Measurements from ENCODE around the gene WNT2. TPM values are rescaled to one million over a fixed set of nuclear protein-coding genes. Genes with fewer than 3 reads are reported as not detected.

WNT2 gene
- total RNA-seq, 4 donors from 2014 or later = not detected

DNA sequence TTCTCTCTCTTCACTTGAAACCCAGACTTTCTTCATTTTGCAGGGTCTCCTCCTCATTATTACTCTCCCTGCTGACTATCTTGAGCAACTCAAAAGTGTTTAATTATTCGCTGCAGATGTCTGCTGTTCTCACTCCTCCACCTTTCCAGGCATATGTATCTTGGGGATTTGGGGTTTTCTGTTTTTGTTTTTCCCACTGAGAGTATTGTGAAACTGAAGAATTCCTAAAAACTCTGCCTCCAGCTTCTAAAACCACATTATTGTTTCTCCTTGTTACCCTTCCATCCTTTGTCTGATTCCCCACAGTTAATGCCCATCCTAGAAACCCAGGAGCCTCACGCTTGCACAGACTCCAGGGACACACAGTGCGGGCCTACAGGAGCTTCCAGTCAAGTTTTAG is 51.3 kb downstream of the WNT2 start:
- H3K36me3 ChIP-seq = no peaks in the 10 kb centered on the region
- DNase-seq = no peak
- no peaks in the 10 kb centered on the region for H3K4me1 ChIP-seq
- no peak for TF ChIP-seq POLR2A (IDR thresholded peaks at IDR 0.05)
- TF ChIP-seq, protein P1, sequence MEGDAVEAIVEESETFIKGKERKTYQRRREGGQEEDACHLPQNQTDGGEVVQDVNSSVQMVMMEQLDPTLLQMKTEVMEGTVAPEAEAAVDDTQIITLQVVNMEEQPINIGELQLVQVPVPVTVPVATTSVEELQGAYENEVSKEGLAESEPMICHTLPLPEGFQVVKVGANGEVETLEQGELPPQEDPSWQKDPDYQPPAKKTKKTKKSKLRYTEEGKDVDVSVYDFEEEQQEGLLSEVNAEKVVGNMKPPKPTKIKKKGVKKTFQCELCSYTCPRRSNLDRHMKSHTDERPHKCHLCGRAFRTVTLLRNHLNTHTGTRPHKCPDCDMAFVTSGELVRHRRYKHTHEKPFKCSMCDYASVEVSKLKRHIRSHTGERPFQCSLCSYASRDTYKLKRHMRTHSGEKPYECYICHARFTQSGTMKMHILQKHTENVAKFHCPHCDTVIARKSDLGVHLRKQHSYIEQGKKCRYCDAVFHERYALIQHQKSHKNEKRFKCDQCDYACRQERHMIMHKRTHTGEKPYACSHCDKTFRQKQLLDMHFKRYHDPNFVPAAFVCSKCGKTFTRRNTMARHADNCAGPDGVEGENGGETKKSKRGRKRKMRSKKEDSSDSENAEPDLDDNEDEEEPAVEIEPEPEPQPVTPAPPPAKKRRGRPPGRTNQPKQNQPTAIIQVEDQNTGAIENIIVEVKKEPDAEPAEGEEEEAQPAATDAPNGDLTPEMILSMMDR (IDR thresholded peaks at IDR 0.05) = no peak
- no peak overlapping the region for H3K4me3 ChIP-seq
- no peak overlapping the region for H3K27ac ChIP-seq
- H3K27me3 ChIP-seq = no peaks in the 10 kb centered on the region
- H3K9me3 ChIP-seq = no peaks in the 10 kb centered on the region

DNA sequence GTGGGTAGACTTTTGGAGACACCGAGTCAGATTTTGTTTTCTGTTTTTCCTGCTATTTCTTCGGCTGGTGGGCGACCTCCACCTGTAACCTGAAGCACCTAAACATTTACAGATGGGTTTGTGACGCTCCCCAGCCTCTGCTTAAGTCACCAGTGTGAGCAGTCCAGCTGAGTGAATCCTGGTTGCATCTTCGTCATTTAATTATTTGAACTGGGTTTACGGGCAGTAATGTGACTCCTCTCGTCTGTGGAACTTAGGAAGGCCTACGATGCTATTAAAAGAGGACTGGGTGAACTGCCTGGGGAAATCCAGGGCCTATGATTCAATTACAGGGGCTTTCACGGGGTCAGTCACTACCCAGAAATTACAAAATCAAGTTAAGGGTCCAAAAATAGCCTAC is 52.5 kb downstream of the WNT2 start:
- DNase-seq = no peak
- TF ChIP-seq POLR2A (IDR thresholded peaks at IDR 0.05) = no peak
- TF ChIP-seq, protein P1 (IDR thresholded peaks at IDR 0.05) = no peak
- Histone ChIP-seq H3K27ac (no peak overlapping the region), H3K36me3 (no peaks in the 10 kb centered on the region), H3K4me3 (no peak overlapping the region), H3K27me3 (no peaks in the 10 kb centered on the region), H3K9me3 (peaks cover 0 to 3% (median 0%) of the 10 kb centered on the region in 4 donors), H3K4me1 (no peaks in the 10 kb centered on the region)

DNA sequence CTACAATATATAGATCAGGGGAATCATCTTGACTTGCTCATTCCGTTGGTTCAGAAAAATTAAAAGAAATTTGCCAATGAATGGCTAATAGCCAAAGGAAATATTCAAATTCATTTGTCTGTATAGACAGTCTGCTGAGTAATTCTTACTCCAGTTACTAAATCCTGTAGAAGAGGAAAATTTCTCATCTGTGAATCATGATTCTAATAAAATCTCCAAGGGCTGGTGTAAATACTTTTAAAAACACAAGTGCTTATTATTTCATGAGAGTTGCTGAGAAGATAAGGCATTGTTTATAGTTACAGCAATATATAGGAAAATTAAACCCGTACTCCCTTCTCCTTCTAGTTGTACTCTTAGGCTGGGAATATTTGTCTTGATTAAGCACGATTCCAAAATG is 53.0 kb downstream of the WNT2 start:
- Histone ChIP-seq H3K27me3 (no peaks in the 10 kb centered on the region), H3K27ac (no peak overlapping the region), H3K4me3 (no peak overlapping the region), H3K36me3 (no peaks in the 10 kb centered on the region), H3K9me3 (peaks cover 0 to 3% (median 0%) of the 10 kb centered on the region in 4 donors), H3K4me1 (no peaks in the 10 kb centered on the region)
- no peak for DNase-seq
- TF ChIP-seq, protein P1 (IDR thresholded peaks at IDR 0.05) = no peak
- no peak for TF ChIP-seq POLR2A (IDR thresholded peaks at IDR 0.05)

DNA sequence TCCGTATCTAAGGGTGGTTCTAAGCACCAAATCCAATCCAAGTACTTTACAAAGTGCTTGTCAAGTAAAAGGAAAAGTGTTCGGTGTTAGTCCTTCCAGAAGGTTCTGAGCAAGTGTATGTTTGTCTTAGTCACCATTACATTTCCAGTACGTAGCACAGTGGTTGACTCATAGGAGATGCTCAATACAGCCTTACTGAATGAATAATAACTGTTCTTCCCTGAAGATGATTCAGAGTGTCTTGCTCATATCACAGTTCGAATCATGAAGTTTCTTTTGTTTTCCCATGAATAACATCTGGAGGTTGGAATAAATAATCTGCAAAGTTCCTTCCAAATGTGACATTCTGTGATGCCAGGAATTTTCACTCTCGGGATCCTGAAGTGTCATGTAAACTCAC is 53.4 kb downstream of the WNT2 start:
- H3K9me3 ChIP-seq = peaks cover 0 to 3% (median 0%) of the 10 kb centered on the region in 4 donors
- no peaks in the 10 kb centered on the region for H3K27me3 ChIP-seq
- no peak for TF ChIP-seq POLR2A (IDR thresholded peaks at IDR 0.05)
- TF ChIP-seq, protein P1 (IDR thresholded peaks at IDR 0.05) = no peak
- no peaks in the 10 kb centered on the region for H3K36me3 ChIP-seq
- DNase-seq = no peak
- H3K4me1 ChIP-seq = no peaks in the 10 kb centered on the region
- no peak overlapping the region for H3K27ac ChIP-seq
- H3K4me3 ChIP-seq = no peak overlapping the region

DNA sequence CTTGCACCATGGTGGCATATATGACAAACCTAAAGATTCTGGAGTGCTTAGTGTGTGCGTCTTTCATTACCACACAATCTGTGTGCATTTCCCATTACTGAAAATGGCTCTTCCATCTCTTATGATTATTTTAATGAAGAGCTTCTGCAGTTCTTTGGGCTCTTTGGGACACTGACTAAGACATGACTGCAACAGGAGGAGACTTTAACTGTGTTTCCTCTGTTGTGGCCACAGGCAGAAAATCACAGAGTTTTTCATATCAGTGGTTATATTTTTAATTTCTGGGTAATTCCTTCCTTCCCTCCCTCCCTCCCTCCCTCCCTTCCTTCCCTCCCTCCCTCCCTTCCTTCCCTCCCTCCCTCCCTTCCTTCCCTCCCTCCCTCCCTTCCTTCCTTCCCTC is 58.1 kb downstream of the WNT2 start:
- no peaks in the 10 kb centered on the region for H3K4me1 ChIP-seq
- no peak overlapping the region for H3K4me3 ChIP-seq
- H3K27ac ChIP-seq = no peak overlapping the region
- peaks cover 0 to 3% (median 0%) of the 10 kb centered on the region in 4 donors for H3K9me3 ChIP-seq
- DNase-seq = no peak
- H3K27me3 ChIP-seq = no peaks in the 10 kb centered on the region
- H3K36me3 ChIP-seq = no peaks in the 10 kb centered on the region
- TF ChIP-seq, protein P1 (IDR thresholded peaks at IDR 0.05) = no peak
- TF ChIP-seq POLR2A (IDR thresholded peaks at IDR 0.05) = no peak

DNA sequence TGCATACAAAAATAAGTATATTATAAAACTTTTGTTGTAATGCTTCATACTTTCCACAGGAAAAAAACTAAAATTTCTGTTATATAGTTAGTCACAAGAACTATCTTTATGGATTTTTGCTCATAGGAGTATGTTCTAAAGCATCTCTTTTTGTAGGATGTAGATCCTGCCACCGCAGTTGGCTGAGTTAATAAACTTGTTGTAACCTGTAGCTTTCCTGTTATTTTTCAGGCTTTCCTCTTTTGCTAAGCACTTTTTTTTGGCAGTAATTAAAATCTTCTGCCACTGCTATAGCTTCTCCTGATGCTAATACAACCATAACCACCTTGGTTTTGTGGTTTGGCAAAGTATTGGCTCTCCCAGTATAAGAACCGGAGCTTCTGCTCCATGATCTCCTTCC is 60.3 kb downstream of the WNT2 start:
- H3K27me3 ChIP-seq = no peaks in the 10 kb centered on the region
- H3K4me1 ChIP-seq = no peaks in the 10 kb centered on the region
- peaks cover 0 to 3% (median 0%) of the 10 kb centered on the region in 4 donors for H3K9me3 ChIP-seq
- no peaks in the 10 kb centered on the region for H3K36me3 ChIP-seq
- H3K27ac ChIP-seq = no peak overlapping the region
- no peak for DNase-seq
- H3K4me3 ChIP-seq = no peak overlapping the region
- TF ChIP-seq, protein P1 (IDR thresholded peaks at IDR 0.05) = no peak
- no peak for TF ChIP-seq POLR2A (IDR thresholded peaks at IDR 0.05)
